RCC 7860 (cell line): ENCODE measurements around the gene TMEM270.

Experiments used
- DNase-seq: peaks from one replicate; pipeline ENCODE4 v3.0.0-alpha.2; 2015; ENCODE audit warnings: low spot score
- FAIRE-seq: peaks from 2 replicates; lab custom pipeline; 2012; peaks lifted over from hg19 to GRCh38; lab: Jason Lieb, UNC

TMEM270 gene

GRCh38 chr7:73851410-73852338 is 9.3 kb upstream of the TMEM270 start:
- DNase-seq: peak; percentile 100
- peak; percentile 99 for FAIRE-seq

GRCh38 chr7:73852500-73852899 is 8.5 kb upstream of the TMEM270 start:
- FAIRE-seq (no peak), DNase-seq (no peak)

DNA sequence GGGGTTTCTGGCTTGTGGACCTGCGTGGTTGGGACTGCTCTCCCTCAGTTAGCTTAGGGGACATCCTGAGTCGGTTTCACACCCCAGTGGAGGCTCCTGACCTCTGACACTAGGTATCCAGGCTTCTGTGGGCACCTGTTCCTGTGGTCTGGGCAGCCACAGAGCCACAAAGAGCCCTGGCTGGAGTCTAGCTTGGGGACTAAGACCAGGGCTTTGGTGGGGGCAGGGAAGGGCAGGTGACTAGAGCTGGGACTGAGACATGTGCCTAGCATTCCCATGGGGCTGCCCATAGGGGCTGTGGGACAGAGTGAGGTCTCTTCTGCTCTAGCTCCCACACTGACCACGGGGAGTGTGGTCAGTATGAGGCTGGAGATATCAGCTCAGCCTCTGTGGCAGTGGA is 4.0 kb upstream of the TMEM270 start:
- FAIRE-seq (no peak), DNase-seq (no peak)

GRCh38 chr7:73858807-73859206 is 2.2 kb upstream of the TMEM270 start:
- FAIRE-seq (no peak), DNase-seq (no peak)

- DNase-seq (no peak), FAIRE-seq (no peak)
These were observed 346 bp downstream of the TMEM270 start for GRCh38 chr7:73861305-73861704.

DNA sequence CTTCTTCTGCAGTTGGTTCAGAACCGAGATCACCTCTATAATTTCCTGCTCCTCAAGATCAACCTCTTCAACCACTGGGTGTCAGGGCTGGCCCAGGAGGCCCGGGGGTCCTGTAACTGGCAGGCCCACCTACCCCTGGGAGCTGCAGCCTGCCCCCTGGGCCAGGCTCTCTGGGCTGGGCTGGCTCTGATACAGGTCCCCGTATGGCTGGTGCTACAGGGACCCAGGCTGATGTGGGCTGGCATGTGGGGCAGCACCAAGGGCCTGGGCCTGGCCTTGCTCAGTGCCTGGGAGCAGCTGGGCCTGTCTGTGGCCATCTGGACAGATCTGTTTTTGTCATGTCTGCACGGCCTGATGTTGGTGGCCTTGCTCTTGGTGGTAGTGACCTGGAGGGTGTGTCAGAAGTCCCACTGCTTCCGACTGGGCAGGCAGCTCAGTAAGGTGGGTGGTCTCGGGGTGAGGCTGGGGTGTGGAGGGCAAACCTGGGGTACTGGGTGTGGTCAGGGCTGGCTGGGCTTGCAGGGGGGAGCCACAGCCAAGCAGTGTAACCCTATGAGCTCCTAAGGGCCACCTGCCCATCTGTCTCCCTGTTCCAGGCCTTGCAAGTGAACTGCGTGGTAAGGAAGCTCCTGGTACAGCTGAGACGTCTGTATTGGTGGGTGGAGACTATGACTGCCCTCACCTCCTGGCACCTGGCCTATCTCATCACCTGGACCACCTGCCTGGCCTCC is 4.2 kb downstream of the TMEM270 start:
- DNase-seq (no peak), FAIRE-seq (no peak)

GRCh38 chr7:73865738-73866445 is 4.9 kb downstream of the TMEM270 start:
- DNase-seq (peak; percentile 13), FAIRE-seq (no peak)

DNA sequence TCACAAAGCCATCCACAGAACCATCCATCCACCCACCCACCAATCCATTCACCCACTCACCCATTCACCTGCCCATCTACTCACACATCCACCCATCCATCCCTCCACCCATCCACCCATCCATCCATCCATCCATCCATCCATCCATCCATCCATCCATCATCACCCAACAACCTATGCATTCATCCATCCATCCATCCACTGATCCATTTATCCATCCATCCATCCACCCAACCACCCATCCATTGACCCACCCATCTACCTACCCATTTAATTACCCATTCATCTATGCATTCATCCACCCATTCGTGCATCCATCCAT is 5.4 kb downstream of the TMEM270 start:
- FAIRE-seq (no peak), DNase-seq (no peak)

GRCh38 chr7:73869011-73869798 is 8.2 kb downstream of the TMEM270 start:
- DNase-seq (no peak), FAIRE-seq (no peak)

- FAIRE-seq (no peak), DNase-seq (no peak)
These were observed 9.1 kb downstream of the TMEM270 start for GRCh38 chr7:73870041-73870492.

DNA sequence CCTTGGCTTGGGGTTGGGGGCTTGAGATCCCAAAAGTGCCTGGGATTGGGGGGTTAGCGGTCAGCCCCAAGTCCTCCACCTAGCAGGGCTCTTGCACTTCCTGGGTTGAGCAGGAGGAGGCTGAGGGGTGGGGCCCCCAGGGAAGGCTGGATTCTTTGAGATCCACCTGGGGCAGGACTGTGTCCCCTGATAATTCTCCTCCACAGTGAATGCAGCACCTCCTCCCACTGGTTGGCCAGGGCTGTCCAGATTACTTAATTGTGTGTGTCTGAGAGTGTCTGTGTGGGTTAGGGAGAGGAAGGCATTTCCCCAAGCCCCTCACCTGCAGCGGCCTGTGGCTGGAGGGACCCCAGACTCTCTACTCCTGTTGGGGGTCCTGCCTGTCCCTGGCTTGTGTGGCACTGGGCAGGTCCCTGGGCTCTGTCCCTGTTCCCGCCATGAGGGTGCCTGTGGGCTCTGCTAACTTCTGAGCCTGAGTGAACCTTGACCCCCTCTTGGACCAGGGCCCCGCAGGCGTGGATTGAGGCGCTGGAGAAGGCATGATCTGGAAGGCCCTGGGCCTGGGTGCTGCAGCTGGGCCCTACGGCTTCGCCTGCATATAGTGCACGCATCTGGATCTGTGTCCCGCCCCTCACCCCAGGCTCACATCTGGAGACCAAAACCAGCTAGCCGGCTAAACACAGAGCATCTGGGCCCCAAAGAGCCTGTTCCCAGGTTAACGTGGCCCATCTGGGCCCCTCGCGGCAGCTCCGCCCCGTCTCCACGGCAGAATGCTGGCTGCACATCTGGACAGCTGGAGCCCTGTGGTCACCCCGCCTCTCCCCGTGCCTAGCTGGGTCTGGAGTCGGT is 10.4 kb downstream of the TMEM270 start:
- FAIRE-seq: no peak

GRCh38 chr7:73872056-73872908 is 11.3 kb downstream of the TMEM270 start:
- FAIRE-seq (no peak), DNase-seq (no peak)

More for the DNA sequence above, 10.4 kb downstream of the TMEM270 start:
- DNase-seq: no peak

- DNase-seq (no peak), FAIRE-seq (no peak)
These were observed 15.4 kb downstream of the TMEM270 start for GRCh38 chr7:73876361-73876760.

GRCh38 chr7:73876973-73877372 is 16.0 kb downstream of the TMEM270 start:
- DNase-seq (no peak), FAIRE-seq (no peak)

DNA sequence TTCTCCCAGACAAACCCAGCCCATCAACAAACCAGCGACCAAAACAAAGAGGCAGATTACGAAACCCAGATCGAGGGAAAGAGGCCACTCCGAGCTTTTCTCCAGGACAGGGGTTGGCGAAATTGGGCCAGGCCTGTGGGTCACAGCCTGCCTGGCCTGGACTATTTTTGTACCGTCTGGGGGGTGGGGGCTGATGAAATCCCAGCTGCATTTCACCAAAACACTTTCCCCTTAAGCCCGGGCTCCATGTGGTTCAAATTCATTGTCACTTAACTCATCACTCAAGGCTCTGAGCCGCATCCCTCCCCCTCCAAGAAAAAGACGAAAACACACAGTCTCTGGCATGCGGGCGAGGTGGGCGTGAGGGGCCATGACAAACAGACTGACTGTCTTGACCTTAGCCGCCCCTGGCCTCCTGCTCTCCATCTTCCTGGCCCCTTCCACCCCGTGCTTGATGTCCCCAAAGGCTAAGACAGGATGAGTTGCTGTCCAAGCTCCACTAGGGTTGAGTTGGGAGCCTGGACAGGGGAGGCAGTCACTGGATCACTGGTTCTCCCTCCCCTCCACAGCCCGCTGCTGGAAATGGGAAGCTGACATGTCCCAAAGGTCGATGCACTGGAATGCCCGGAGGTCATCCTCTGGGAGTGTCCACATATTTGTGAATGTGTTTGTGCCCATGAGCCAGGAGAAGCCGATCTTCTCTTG is 19.2 kb downstream of the TMEM270 start:
- no peak for FAIRE-seq

DNA sequence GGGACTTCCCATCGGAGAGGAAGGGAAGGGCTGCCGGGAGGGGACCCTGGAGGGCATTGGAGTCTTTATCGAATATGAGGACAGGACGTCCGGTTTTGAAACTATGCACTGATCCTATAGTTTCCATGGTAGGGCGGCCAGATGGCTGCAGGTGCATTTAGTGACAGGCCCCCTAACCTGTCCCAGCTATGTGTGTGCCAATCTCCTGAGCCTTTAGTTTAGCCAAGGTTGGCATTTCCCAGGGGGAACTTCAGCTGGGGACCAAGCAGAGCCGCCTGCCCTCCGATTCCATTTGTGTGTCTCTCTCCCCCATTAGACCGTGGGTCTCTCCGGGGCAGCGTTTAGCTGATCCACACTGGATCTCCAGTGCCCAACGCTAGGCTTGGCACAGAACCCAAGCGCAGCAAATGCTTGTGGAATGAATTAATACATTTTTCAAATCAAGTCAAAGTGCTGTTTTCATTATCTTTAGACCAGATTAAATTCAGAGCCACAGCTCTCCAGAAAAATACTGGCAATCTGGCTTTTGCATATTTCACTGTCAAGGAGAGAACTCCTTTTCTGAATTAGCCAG is 19.9 kb downstream of the TMEM270 start:
- FAIRE-seq: no peak
- DNase-seq: no peak

More for the DNA sequence above, 19.2 kb downstream of the TMEM270 start:
- DNase-seq: peak; percentile 44

GRCh38 chr7:73881352-73882046 is 20.5 kb downstream of the TMEM270 start:
- FAIRE-seq (no peak), DNase-seq (no peak)
